Measurements from ENCODE around the gene SYT8.
"Not testable (repeated sequence)": the region's sequence is repeated elsewhere in the genome, so short reads cannot be mapped to it uniquely, and the experiment has no call there.

Gene SYT8

GRCh38 chr11:1873813-1874150 lies 39.0 kb downstream of the SYT8 start:
- not testable (repeated sequence) for DNase-seq (ENCODE audit: low read depth in 3 of 3)

- not testable (repeated sequence) for DNase-seq (ENCODE audit: low read depth in 3 of 3)
Observed at GRCh38 chr11:1874441-1875092, 39.8 kb downstream of the SYT8 start.

- no peak for DNase-seq (ENCODE audit: low read depth in 3 of 3)
Observed at GRCh38 chr11:1875093-1875850, 40.5 kb downstream of the SYT8 start.

- DNase-seq (ENCODE audit: low read depth in 3 of 3) = not testable (repeated sequence)
Observed at GRCh38 chr11:1875851-1876301, 41.1 kb downstream of the SYT8 start.

- no peak for DNase-seq (ENCODE audit: low read depth in 3 of 3)
Observed at GRCh38 chr11:1876361-1877063, 41.7 kb downstream of the SYT8 start.

- DNase-seq (ENCODE audit: low read depth in 3 of 3) = no peak
Observed at GRCh38 chr11:1877211-1878136, 42.7 kb downstream of the SYT8 start.

- DNase-seq (ENCODE audit: low read depth in 3 of 3) = no peak
Observed at GRCh38 chr11:1878137-1879031, 43.6 kb downstream of the SYT8 start.

GRCh38 chr11:1879342-1879940 lies 44.7 kb downstream of the SYT8 start:
- no peak for DNase-seq (ENCODE audit: low read depth in 3 of 3)

GRCh38 chr11:1879941-1880720 lies 45.3 kb downstream of the SYT8 start:
- DNase-seq (ENCODE audit: low read depth in 3 of 3) = no peak

- no peak for DNase-seq (ENCODE audit: low read depth in 3 of 3)
Observed at GRCh38 chr11:1880746-1881441, 46.1 kb downstream of the SYT8 start.

GRCh38 chr11:1881442-1882264 lies 46.9 kb downstream of the SYT8 start:
- DNase-seq (ENCODE audit: low read depth in 3 of 3) = no peak

GRCh38 chr11:1882265-1883238 lies 47.8 kb downstream of the SYT8 start:
- DNase-seq (ENCODE audit: low read depth in 3 of 3) = peak; percentile 55 to 80 (median 63)

GRCh38 chr11:1883346-1884302 lies 48.8 kb downstream of the SYT8 start:
- DNase-seq (ENCODE audit: low read depth in 3 of 3) = no peak

GRCh38 chr11:1884303-1884700 lies 49.5 kb downstream of the SYT8 start:
- DNase-seq (ENCODE audit: low read depth in 3 of 3) = no peak

- DNase-seq (ENCODE audit: low read depth in 3 of 3) = not testable (repeated sequence)
Observed at GRCh38 chr11:1886551-1886950, 51.8 kb downstream of the SYT8 start.

All from stimulated activated CD4-positive, alpha-beta T cell treated with anti-CD3 and anti-CD28 coated beads, TNF-alpha, amount 100 ng/mL, for 4 hours (primary cell).